ENCODE results near the gene GNG7. TPM values are rescaled to one million over a fixed set of nuclear protein-coding genes. Genes with fewer than 3 reads are reported as not detected.

GNG7 gene
- total RNA-seq, 4 donors from 2014 or later, result 2.1 to 4.3 (median 3.0) TPM

DNA sequence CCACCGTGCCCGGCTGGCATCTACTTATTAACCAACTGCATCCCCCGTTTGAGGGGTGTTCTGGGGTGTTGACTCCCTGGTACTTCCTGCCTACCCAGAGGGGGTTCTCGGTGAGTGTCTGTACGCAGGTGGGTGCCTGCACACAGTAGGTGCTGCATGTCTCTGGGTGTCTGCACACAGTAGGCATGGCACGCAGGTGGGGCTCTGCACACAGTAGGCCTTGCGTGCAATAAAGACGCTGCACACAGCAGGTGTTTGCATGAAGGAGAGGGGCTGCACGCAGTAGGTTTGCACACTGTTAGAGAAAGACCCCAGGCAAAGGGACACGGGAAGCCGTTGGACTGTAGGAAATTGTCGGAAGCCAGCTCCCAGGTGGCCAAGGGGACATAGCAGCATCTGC is 215.4 kb downstream of the GNG7 start:
- Histone ChIP-seq H3K4me3 (no peak overlapping the region), H3K9me3 (peaks cover 7% of the 10 kb centered on the region), H3K27ac (no peak overlapping the region), H3K4me1 (peaks cover 44% of the 10 kb centered on the region), H3K36me3 (no peaks in the 10 kb centered on the region), H3K27me3 (no peaks in the 10 kb centered on the region)
- WGBS, result 92% methylated on average over 9 of the region's 12 CpGs
- TF ChIP-seq POLR2A (IDR thresholded peaks at IDR 0.05), result no peak
- TF ChIP-seq, protein P1, sequence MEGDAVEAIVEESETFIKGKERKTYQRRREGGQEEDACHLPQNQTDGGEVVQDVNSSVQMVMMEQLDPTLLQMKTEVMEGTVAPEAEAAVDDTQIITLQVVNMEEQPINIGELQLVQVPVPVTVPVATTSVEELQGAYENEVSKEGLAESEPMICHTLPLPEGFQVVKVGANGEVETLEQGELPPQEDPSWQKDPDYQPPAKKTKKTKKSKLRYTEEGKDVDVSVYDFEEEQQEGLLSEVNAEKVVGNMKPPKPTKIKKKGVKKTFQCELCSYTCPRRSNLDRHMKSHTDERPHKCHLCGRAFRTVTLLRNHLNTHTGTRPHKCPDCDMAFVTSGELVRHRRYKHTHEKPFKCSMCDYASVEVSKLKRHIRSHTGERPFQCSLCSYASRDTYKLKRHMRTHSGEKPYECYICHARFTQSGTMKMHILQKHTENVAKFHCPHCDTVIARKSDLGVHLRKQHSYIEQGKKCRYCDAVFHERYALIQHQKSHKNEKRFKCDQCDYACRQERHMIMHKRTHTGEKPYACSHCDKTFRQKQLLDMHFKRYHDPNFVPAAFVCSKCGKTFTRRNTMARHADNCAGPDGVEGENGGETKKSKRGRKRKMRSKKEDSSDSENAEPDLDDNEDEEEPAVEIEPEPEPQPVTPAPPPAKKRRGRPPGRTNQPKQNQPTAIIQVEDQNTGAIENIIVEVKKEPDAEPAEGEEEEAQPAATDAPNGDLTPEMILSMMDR (IDR thresholded peaks at IDR 0.05), result no peak
- DNase-seq (ENCODE audit: low spot score in 2 of 2), result no peak

DNA sequence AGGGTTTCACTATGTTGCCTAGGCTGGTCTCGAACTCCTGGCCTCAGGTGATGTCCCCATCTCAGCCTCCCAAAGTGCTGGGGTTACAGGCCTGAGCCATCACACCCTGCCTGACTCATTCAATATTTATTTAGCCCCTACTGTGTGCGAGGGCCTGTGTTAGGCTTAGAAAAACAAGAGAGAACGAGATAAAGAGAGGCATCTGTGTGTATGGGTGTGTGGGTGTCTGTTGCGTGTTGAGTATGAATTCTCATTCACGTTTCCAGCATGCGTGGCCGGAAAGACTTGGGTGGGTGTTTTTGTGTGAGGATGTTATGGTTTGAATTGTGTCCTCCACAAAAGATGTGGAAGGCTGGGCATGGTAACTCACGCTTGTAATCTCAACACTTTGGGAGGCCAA is 217.1 kb downstream of the GNG7 start:
- Histone ChIP-seq H3K4me3 (no peak overlapping the region), H3K27ac (no peak overlapping the region), H3K9me3 (peaks cover 7% of the 10 kb centered on the region), H3K36me3 (no peaks in the 10 kb centered on the region), H3K27me3 (no peaks in the 10 kb centered on the region), H3K4me1 (peaks cover 27% of the 10 kb centered on the region)
- DNase-seq (ENCODE audit: low spot score in 2 of 2), result no peak
- WGBS, result 62% methylated on average over 8 of the region's 8 CpGs
- TF ChIP-seq EP300 (IDR thresholded peaks at IDR 0.05), result no peak
- TF ChIP-seq POLR2A (IDR thresholded peaks at IDR 0.05), result no peak

DNA sequence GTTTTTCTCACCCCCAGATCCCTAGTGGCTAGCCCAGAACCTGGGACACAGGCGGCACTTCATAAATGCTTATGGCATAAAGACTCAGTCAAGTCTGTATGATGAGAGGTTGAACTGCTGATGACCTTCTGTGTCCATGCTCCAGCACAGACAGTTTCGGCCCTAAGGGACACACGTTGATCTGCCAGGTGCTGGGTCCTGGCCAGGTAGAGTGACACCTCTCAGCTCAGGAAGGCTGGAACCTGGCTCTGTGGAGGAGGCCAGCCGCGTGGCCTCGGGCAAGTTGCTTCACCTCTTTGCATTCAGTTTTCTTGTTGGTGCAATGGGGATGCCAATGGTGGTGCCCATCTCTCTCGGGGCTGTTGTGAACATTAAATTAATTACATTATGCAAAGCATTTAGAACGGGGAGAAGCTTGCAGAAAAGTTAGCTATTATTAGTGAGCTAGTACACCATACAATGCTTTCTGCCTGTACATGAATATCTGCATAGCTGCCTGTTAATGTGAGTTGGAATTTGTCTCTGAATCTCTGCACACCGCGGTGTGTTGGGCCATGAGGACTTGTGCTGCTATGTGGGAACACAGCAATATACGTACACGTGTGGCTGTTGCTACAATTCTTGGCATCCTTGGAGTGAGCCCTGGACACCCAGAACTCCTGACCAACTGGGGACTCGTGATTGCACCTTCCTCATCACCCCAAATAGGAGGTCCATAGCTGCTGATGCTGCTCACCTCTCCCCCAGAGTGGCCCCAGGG is 218.1 kb downstream of the GNG7 start:
- H3K27me3 ChIP-seq, result no peaks in the 10 kb centered on the region
- no peak for TF ChIP-seq POLR2AphosphoS5 (IDR thresholded peaks at IDR 0.05)
- no peak for TF ChIP-seq POLR2A (IDR thresholded peaks at IDR 0.05)
- H3K9me3 ChIP-seq, result peaks cover 7% of the 10 kb centered on the region
- H3K4me3 ChIP-seq, result no peak overlapping the region
- 59% methylated on average over 13 of the region's 13 CpGs for WGBS
- H3K27ac ChIP-seq, result no peak overlapping the region
- no peak for DNase-seq (ENCODE audit: low spot score in 2 of 2)
- H3K36me3 ChIP-seq, result no peaks in the 10 kb centered on the region
- H3K4me1 ChIP-seq, result peaks cover 20% of the 10 kb centered on the region

DNA sequence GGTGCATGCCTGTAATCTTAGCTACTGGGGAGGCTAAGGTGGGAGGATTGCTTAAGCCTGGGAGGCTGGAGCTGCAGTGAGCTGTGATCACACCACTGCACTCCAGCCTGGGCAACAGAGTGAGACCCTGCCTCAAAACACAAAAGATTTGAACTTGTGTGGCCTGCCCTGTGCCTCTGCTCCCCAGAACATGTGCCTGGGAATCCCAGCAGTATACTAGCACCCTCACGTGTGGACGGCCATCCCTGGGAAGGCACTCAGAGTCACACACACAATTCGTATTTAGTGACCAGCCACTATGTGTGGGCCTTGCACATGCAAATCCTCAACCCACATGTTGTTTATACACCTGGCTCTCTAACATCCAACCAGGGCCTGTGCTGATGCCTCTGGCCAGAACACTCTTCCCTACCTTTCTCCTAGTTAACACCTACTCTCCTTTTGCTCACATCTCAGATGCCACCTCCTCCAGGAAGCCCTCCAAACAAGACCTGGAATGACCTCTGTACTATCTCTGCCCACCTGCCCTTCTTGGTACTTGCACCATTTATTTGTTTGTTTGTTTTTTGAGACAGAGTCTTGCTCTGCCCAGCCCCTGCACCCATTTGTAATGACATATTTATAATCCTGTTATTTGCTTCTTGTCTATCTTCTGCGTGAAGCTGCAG is 218.9 kb downstream of the GNG7 start:
- TF ChIP-seq EP300 (IDR thresholded peaks at IDR 0.05), result no peak
- no peak for TF ChIP-seq POLR2AphosphoS5 (IDR thresholded peaks at IDR 0.05)
- no peak for TF ChIP-seq POLR2A (IDR thresholded peaks at IDR 0.05)
- TF ChIP-seq, protein P1 (IDR thresholded peaks at IDR 0.05), result no peak
- Histone ChIP-seq H3K27me3 (no peaks in the 10 kb centered on the region), H3K9me3 (peaks cover 7% of the 10 kb centered on the region), H3K36me3 (no peaks in the 10 kb centered on the region), H3K4me1 (peaks cover 19% of the 10 kb centered on the region), H3K4me3 (no peak overlapping the region), H3K27ac (no peak overlapping the region)
- no peak for DNase-seq (ENCODE audit: low spot score in 2 of 2)
- 86% methylated on average over 4 of the region's 4 CpGs for WGBS

DNA sequence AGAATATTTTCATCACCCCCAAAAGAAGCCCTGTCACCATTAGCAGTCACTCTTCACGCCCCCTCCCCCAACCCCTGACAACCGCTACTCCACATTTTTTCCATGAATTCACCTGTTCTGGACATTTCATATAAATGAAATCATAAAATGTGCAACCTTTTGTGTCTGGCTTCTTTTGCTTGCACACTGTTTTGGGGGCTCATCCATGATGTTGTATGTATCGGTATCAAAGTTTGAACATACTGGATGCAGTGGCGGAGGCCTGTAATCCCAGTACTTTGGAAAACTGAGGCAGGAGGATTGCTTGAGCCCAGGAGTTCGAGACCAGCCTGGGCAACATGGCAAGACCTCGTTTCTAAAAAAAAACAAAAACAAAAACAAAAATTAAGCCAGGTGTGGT is 219.4 kb downstream of the GNG7 start:
- Histone ChIP-seq H3K27me3 (no peaks in the 10 kb centered on the region), H3K36me3 (no peaks in the 10 kb centered on the region), H3K27ac (no peak overlapping the region), H3K4me1 (peaks cover 18% of the 10 kb centered on the region), H3K4me3 (no peak overlapping the region), H3K9me3 (peaks cover 7% of the 10 kb centered on the region)
- 86% methylated on average over 6 of the region's 6 CpGs for WGBS
- DNase-seq (ENCODE audit: low spot score in 2 of 2), result no peak
- TF ChIP-seq POLR2A (IDR thresholded peaks at IDR 0.05) (no peak), EP300 (IDR thresholded peaks at IDR 0.05) (no peak), POLR2AphosphoS5 (IDR thresholded peaks at IDR 0.05) (no peak)
- TF ChIP-seq, protein P1 (IDR thresholded peaks at IDR 0.05), result no peak

DNA sequence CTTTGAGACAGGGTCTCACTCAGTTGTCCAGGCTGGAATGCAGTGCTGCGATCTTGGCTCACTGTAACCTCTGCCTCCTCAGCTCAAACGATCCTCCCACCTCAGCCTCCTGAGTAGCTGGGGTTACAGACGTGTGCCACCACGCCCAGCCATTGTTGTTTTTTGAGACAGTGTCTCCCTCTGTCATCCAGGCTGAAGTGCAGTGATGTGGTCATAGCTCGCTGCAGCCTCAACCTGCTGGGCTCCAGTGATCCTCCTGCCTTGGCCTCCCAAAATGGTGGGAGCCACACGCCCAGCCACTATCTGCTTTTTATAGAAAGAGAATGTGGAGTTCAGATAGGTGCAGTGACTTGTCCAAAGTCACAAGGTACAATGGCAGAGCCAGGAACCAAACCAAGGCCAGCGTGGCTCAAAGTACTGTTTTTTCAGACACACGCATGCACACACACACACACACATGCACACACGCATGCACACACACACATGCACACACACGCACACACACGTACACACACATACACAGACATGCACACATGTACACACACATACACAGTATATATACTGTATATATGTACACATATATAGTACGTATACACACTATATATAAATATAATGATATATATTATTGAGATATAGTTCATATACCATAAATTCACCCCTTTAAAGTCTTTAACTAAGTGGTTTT is 220.0 kb downstream of the GNG7 start:
- H3K36me3 ChIP-seq, result peaks cover 2% of the 10 kb centered on the region
- H3K4me3 ChIP-seq, result no peak overlapping the region
- DNase-seq (ENCODE audit: low spot score in 2 of 2), result no peak
- H3K4me1 ChIP-seq, result peaks cover 20% of the 10 kb centered on the region
- peaks cover 7% of the 10 kb centered on the region for H3K9me3 ChIP-seq
- no peak overlapping the region for H3K27ac ChIP-seq
- WGBS, result 74% methylated on average over 12 of the region's 12 CpGs
- TF ChIP-seq, protein P1 (IDR thresholded peaks at IDR 0.05), result no peak
- no peak for TF ChIP-seq POLR2AphosphoS5 (IDR thresholded peaks at IDR 0.05)
- no peak for TF ChIP-seq POLR2A (IDR thresholded peaks at IDR 0.05)
- no peak for TF ChIP-seq EP300 (IDR thresholded peaks at IDR 0.05)
- no peaks in the 10 kb centered on the region for H3K27me3 ChIP-seq

Data from suprapubic skin (tissue), 4 donors.